Measurements from ENCODE around the gene LARP6.

LARP6 gene

DNA sequence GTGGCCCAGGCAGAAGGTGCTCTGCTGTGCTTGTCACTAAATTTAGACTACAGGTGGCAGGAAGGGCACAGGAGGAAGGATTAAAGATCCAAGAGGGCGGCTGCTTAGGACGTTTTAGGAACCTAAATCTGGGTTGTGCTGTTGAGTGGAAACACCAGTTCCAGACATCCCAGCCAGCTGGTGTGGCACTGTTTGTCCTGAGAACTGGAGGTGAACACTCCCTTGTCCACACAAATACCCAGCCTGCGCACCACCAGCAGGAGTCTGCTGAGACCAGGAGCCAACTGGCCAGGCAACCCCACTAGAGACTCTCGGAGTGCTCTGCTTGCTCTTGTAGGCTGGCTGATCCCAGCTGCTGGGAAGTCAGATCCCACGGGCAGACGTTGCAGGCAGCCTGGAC, 60.3 kb downstream of the LARP6 start:
- TF ChIP-seq, protein P1, sequence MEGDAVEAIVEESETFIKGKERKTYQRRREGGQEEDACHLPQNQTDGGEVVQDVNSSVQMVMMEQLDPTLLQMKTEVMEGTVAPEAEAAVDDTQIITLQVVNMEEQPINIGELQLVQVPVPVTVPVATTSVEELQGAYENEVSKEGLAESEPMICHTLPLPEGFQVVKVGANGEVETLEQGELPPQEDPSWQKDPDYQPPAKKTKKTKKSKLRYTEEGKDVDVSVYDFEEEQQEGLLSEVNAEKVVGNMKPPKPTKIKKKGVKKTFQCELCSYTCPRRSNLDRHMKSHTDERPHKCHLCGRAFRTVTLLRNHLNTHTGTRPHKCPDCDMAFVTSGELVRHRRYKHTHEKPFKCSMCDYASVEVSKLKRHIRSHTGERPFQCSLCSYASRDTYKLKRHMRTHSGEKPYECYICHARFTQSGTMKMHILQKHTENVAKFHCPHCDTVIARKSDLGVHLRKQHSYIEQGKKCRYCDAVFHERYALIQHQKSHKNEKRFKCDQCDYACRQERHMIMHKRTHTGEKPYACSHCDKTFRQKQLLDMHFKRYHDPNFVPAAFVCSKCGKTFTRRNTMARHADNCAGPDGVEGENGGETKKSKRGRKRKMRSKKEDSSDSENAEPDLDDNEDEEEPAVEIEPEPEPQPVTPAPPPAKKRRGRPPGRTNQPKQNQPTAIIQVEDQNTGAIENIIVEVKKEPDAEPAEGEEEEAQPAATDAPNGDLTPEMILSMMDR (IDR thresholded peaks at IDR 0.05; ENCODE audit: low read length, missing control alignments): no peak
- H3K4me3 ChIP-seq (replicated peaks; ENCODE audit: low read depth, low read length): no peak overlapping the region
- no peak for DNase-seq (ENCODE audit: low read depth)

DNA sequence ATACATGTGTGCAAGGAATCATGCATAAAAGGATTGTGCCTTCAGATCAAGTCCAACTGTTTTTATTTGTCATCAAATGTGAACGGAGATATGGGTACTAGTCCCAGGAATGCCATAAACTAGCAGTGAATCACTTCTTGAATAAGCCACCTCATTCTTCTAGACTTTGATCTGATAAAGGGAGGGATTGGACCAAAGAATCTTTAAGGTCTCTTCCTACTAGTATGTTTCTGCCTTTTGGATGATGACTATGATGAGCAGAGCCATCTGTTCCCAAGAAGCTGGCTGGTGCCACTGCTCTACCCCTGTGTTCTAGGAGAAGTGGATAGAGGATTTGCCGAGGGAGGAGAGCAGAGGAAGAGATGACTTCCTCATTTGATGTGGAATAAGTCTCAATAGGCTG, 61.8 kb downstream of the LARP6 start:
- TF ChIP-seq, protein P1 (IDR thresholded peaks at IDR 0.05; ENCODE audit: low read length, missing control alignments): no peak
- peak; percentile 44 for DNase-seq (ENCODE audit: low read depth)
- H3K4me3 ChIP-seq (replicated peaks; ENCODE audit: low read depth, low read length): no peak overlapping the region

DNA sequence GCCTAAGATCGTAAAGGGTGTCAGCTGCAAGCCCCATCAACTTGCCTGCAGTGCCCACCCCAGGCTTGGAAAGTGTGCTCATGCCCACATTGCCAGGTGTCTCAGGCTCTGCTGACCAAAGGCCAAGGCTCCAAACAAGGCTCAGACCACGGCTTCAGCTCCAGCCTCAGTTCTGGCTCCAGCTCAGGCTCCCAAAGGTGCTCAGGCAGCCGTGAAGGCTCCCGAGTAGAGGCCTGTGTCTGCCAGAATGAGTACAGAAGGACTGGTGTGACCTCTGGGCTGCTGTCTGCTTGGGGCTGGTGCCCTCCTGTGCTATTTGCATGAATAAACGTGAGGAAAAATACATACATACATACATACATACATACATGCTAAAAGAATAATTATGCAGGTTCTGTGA, 62.7 kb downstream of the LARP6 start:
- no peak for DNase-seq (ENCODE audit: low read depth)
- H3K4me3 ChIP-seq (replicated peaks; ENCODE audit: low read depth, low read length): no peak overlapping the region
- TF ChIP-seq, protein P1 (IDR thresholded peaks at IDR 0.05; ENCODE audit: low read length, missing control alignments): no peak

DNA sequence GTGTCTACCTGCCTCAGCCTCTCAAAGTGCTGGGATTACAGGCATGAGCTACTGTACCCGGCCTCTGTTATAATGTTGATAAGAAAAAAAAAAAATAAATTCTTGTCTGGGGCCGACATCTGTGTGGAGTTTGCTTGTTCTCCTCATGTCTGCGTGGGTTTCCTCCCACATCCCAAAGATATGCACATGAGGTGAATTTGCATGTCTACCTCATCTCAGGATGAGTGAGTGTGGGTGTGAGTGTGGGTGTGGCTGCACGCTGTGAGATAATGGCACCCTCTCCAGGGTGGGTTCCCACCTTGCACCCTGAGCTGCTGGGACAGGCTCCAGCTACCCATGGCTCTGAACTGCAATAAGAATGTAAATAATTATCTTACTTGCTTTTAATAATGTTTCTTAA, 64.7 kb downstream of the LARP6 start:
- DNase-seq (ENCODE audit: low read depth): peak; percentile 34
- H3K4me3 ChIP-seq (replicated peaks; ENCODE audit: low read depth, low read length): no peak overlapping the region
- TF ChIP-seq, protein P1 (IDR thresholded peaks at IDR 0.05; ENCODE audit: low read length, missing control alignments): no peak

DNA sequence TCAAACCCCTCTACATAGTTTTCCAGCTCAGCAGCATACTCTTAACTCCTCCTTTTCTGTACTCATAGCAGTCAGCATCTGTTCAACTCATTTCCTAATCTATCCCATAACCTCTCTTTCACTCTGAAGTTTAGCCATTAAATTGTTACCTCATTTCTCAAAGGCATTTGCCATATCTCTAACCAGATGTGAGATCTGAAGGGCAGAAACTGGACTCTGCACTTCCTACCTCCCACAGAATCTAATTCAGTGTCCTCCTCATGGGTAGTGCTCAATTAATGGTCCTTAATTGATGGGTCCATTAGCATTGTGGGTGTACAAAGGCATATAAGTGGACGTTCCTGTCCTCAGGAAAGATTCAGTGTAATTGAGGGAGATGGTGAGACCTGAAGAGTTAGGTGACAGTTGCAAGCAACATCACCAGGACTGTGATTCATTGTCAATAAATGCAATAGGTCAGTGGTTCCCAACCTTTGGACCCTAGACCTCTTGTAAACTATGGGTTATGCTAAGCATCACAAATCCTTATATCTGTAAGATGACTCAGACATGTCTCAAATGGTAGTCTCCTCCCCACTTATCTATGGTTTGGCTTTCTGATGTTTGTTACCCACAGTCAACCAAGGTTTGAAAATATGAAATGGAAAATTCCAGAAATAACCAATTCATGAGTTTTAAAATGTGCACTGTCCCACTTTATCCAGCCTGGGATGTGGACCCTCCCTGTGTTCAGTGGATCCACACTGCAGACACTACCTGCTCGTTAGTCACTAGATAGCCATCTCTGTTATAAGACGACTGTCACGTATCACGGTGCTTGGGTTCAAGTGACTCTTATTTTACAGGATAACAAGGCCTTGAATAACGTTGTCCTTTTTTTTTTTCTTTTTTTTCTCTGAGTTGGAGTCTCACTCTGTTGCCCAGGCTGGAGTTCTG, 65.6 kb downstream of the LARP6 start:
- DNase-seq (ENCODE audit: low read depth): peak; percentile 46
- TF ChIP-seq, protein P1 (IDR thresholded peaks at IDR 0.05; ENCODE audit: low read length, missing control alignments): no peak
- H3K4me3 ChIP-seq (replicated peaks; ENCODE audit: low read depth, low read length): no peak overlapping the region

DNA sequence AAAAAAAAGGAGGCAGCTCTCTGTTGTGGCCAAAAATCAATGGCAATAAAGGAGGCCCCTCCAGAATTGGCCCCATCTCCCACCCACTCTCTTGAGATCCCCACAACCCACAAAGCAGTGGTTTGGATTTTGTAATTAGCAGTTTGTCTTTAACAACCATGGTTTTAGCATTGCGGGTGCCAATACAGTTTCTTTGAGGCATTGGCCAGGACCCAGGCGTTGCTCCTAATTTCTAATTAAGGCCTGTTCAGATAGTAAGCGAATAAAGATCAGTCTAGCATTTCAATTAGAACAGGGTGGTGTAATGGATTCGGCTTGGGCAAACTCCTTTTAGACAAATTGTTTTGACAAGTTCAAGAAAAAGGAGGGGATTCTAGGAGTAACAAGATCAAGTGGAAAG, 67.0 kb downstream of the LARP6 start:
- TF ChIP-seq, protein P1 (IDR thresholded peaks at IDR 0.05; ENCODE audit: low read length, missing control alignments): no peak
- no peak overlapping the region for H3K4me3 ChIP-seq (replicated peaks; ENCODE audit: low read depth, low read length)
- no peak for DNase-seq (ENCODE audit: low read depth)

DNA sequence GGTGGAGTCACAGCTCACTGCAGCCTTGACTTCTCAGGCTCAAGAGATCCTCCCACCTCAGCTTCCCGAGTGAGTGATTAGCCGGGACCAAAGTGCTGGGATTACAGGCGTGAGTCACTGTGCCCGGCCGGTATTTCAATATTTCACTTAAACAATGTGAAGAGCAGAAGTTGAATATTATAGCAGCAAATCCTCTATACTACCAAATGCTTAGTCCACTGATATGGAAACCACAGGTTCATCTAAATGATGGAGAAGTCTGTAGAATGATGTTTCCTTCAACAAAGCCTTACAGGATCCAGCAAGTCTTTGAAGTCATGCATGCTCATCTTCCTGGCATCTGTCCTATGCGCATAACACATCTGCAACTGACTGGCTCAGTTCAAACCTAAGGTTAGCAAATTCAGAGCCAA, 70.3 kb downstream of the LARP6 start:
- DNase-seq (ENCODE audit: low read depth): peak; percentile 69
- TF ChIP-seq, protein P1 (IDR thresholded peaks at IDR 0.05; ENCODE audit: low read length, missing control alignments): no peak
- H3K4me3 ChIP-seq (replicated peaks; ENCODE audit: low read depth, low read length): no peak overlapping the region

Measured in fibroblast of pulmonary artery (primary cell).